Aorta (tissue), 5 donors: ENCODE results near the gene PRRT1. TPM values are rescaled to one million over a fixed set of nuclear protein-coding genes. Genes with fewer than 3 reads are reported as not detected.

Experiments used
- ATAC-seq: fragments of 200-7000 bp; cut with Tn5 transposase; one replicate; pipeline ENCODE4 v1.9.1; 2022; ENCODE audit warnings: moderate library complexity; ENCODE audit not compliant: low FRiP score
- DNase-seq, 2 donors: peaks; one replicate each; pipeline ENCODE4 v3.0.0-alpha.2; 2020
- H3K27ac ChIP-seq, 2 donors: one replicate each; pipeline ENCODE4 v1.5.1; 2013; ENCODE audit warnings: low read length in 2 of 2, mild to moderate bottlenecking in 2 of 2, moderate library complexity in 2 of 2, control low read depth in 1 of 2, inconsistent platforms in 1 of 2, low read depth in 1 of 2
- H3K27me3 ChIP-seq, 2 donors: one replicate each; pipeline ENCODE4 v1.6.1; 2013; ENCODE audit warnings: control low read depth in 1 of 2, low read length in 1 of 2, mild to moderate bottlenecking in 1 of 2, moderate library complexity in 1 of 2; ENCODE audit not compliant: insufficient read depth in 2 of 2, control insufficient read depth in 1 of 2
- H3K36me3 ChIP-seq, 2 donors: one replicate each; pipeline ENCODE4 v1.6.1; 2013; ENCODE audit warnings: control low read depth in 1 of 2, low read length in 1 of 2, mild to moderate bottlenecking in 1 of 2; ENCODE audit not compliant: insufficient read depth in 2 of 2, control insufficient read depth in 1 of 2
- H3K4me1 ChIP-seq, 2 donors: one replicate each; pipeline ENCODE4 v1.6.1; 2013; ENCODE audit warnings: low read length in 2 of 2, control low read depth in 1 of 2, mild to moderate bottlenecking in 1 of 2, moderate library complexity in 1 of 2; ENCODE audit not compliant: insufficient read depth in 2 of 2, control insufficient read depth in 1 of 2
- H3K4me3 ChIP-seq, 2 donors: one replicate each; pipeline ENCODE4 v1.5.1; 2013; ENCODE audit warnings: low read length in 2 of 2, control low read depth in 1 of 2, mild to moderate bottlenecking in 1 of 2
- H3K9me3 ChIP-seq: one replicate; pipeline ENCODE4 v1.6.1; 2013; ENCODE audit warnings: mild to moderate bottlenecking, low read length; ENCODE audit not compliant: control insufficient read depth
- WGBS, 2 donors: extraction: QIAGEN DNeasy Blood & Tissue Kit; methylation state at CpG; one replicate each; pipeline ENCODE4 v1.1.7; 2013; 5-methylcytosine and 5-hydroxymethylcytosine counted together
- intact Hi-C, 2 donors: fragments of 100-400 bp; cut with DNase I; formaldehyde crosslinking; loops; one replicate each; pipeline versions ENCODE4 v1.14.2 to v1.15.0; 2022
- polyA plus RNA-seq, 2 donors: library from polyadenylated mRNA; stranded (reverse); fragments of 200-250 nt; gene quantifications; one replicate each; pipeline ENCODE4 v1.2.3, GENCODE V29; 2013
- total RNA-seq, 2 donors: library from RNA; stranded (reverse); fragmentation: NEBNext Ultra II Directional; extraction: Animal tissue kit (Norgen Biotek cat#: 25700); gene quantifications; one replicate each; pipeline ENCODE4 v1.2.1, GENCODE V29; 2021
- donor health status: healthy with polysubstance abuse.
- donor health status: Bipolar disorder and iron deficiency.
- donor health status: DM: no; HTN: no; CAD: no.
- donor health status: DM: no; HTN: no; CAD: no.
- donor health status: DM: yes; HTN: yes; CAD: no.

PRRT1 gene
- total and polyA plus RNA-seq, 4 donors: 3.6 to 12.5 (median 5.8) TPM

DNA sequence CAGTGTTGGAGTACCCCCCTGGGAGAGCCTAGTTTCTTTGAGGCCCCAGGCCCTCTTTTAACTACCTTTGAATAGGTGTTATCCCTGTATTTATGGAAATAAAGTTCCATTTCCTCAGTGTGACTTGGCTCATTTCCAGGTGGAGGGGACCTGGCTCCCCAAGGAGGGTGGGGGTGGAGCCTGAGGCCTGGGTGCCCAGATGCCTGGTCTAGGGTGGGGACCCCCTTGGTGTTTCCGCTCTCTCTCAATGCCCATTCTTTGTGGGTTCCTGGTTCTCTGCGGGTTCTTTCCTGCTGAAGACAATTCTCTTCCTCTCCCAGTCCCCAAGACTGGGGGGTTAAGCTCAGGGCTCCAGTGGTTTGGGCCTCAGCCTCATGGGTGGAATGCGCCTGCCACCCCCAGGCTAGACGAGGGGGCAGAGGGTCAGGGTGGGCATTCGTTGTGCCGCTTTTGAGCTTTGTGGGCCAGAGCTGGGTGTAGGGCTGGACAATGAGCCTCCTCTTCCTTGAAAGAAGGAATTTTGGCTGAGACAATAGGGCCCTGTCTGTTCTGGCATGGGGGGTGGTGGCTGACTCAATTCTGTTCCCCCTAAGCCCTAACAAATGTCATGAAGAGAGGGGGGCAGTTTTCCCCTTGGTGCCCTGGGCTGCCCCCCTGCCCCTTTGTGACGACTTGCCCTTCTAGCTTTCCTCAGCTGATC, 12.0 kb upstream of the PRRT1 start:
- Histone ChIP-seq H3K27ac (no peak overlapping the region), H3K27me3 (no peaks in the 10 kb centered on the region), H3K9me3 (no peaks in the 10 kb centered on the region), H3K36me3 (peaks cover 0 to 4% of the 10 kb centered on the region in 2 donors), H3K4me1 (no peaks in the 10 kb centered on the region), H3K4me3 (no peak overlapping the region)
- 81 to 84% methylated on average over 7 of the region's 7 CpGs for WGBS, 2 donors
- ATAC-seq (no peak), DNase-seq (peak; percentile 17 to 35)
- intact Hi-C loops: no loop called here

DNA sequence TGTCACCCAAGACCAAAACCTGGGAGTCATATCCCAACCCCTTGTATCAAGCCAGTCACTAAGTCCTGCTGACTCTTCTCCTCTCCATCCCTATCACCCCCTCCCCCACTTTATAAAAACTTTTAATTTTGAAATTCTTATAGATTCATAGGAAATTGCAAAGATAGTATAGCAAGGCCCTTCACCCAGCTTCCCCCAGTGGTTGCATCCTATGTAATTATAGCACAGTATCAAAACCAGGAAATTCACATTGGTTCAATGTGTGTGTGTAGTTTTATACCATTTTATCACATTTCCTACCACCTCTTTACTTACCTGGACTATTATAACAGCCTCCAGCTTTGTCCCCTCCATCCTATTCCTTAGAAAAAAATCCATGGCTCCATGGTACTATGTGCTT, 6.3 kb upstream of the PRRT1 start:
- DNase-seq: no peak
- Histone ChIP-seq H3K27me3 (no peaks in the 10 kb centered on the region), H3K27ac (no peak overlapping the region), H3K36me3 (peaks cover 0 to 7% of the 10 kb centered on the region in 2 donors), H3K4me3 (no peak overlapping the region), H3K9me3 (no peaks in the 10 kb centered on the region), H3K4me1 (peaks cover 0 to 3% of the 10 kb centered on the region in 2 donors)
- intact Hi-C loops: no loop called here
- no peak for ATAC-seq

DNA sequence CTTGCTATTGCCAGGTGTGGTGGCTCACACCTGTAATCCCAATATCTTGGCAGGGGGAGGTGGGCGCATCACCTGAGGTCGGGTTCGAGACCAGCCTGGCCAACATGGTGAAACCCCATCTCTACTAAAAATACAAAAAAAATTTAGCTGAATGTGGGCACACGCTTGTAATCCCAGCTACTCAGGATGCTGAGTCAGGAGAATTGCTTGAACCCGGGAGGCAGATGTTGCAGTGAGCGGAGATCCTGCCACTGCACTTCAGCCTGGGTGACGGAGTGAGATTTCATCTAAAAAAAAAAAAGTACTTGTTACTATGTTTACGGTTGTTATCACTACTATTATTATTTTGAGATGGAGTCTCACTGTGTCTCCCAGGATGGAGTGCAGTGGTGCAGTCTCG, 5.2 kb upstream of the PRRT1 start:
- 84 to 89% methylated on average over 9 of the region's 9 CpGs for WGBS, 2 donors
- Histone ChIP-seq H3K9me3 (no peaks in the 10 kb centered on the region), H3K4me3 (no peak overlapping the region), H3K4me1 (peaks cover 0 to 3% of the 10 kb centered on the region in 2 donors), H3K27me3 (no peaks in the 10 kb centered on the region), H3K27ac (no peak overlapping the region), H3K36me3 (peaks cover 0 to 5% of the 10 kb centered on the region in 2 donors)
- DNase-seq (peak in 1 of 2 donors; percentile 3), ATAC-seq (no peak)
- intact Hi-C loops: no loop called here

GRCh38 chr6:32154514-32155161, 2.9 kb upstream of the PRRT1 start:
- Histone ChIP-seq H3K4me1 (peaks cover 0 to 3% of the 10 kb centered on the region in 2 donors), H3K36me3 (peaks cover 0 to 5% of the 10 kb centered on the region in 2 donors), H3K27ac (peak overlapping the region; percentile 17 to 78), H3K9me3 (no peaks in the 10 kb centered on the region), H3K27me3 (no peaks in the 10 kb centered on the region), H3K4me3 (peak overlapping the region; percentile 24 to 64)
- intact Hi-C loops: loop anchor here (1.0 to 2.0 kb wide), 4 partner anchors 22 to 36 kb away; partner anchors contain the start of genes AGPAT1 (in 1 of the 2) and FKBPL (in 1 of the 2)
- ATAC-seq (peak; percentile 75), DNase-seq (peak; percentile 80 to 85)
- 4 to 7% methylated on average over 33 to 34 of the region's 34 CpGs for WGBS, 2 donors

GRCh38 chr6:32153564-32154513, 2.1 kb upstream of the PRRT1 start, which contains the start of gene PPT2:
TSS of gene PPT2 (plus strand) at chr6:32154141. CDS start at chr6:32154595, 454 bp downstream.
- Histone ChIP-seq H3K4me1 (peaks cover 0 to 3% of the 10 kb centered on the region in 2 donors), H3K27me3 (no peaks in the 10 kb centered on the region), H3K36me3 (peaks cover 0 to 5% of the 10 kb centered on the region in 2 donors), H3K4me3 (peak within 1 kb of the TSS; percentile 64 to 73), H3K27ac (peak within 1 kb of the TSS; percentile 49 to 87), H3K9me3 (no peaks in the 10 kb centered on the region)
- ATAC-seq (peak; percentile 93), DNase-seq (peak; percentile 95 to 96)
- intact Hi-C loops: loop anchor here (1.0 to 2.0 kb wide), 4 partner anchors 23 to 35 kb away; partner anchors contain the start of genes AGPAT1 (in 1 of the 2) and FKBPL (in 1 of the 2)
- WGBS, 2 donors: 0% methylated on average over 52 of the region's 52 CpGs

GRCh38 chr6:32152769-32153563, 1.2 kb upstream of the PRRT1 start:
- peak; percentile 69 to 83 for DNase-seq
- peak overlapping the region; percentile 49 to 87 for H3K27ac ChIP-seq
- peak; percentile 60 for ATAC-seq
- H3K9me3 ChIP-seq: no peaks in the 10 kb centered on the region
- H3K4me3 ChIP-seq: peak overlapping the region; percentile 61 to 73
- no peaks in the 10 kb centered on the region for H3K27me3 ChIP-seq
- peaks cover 0 to 3% of the 10 kb centered on the region in 2 donors for H3K4me1 ChIP-seq
- H3K36me3 ChIP-seq: peaks cover 0 to 3% of the 10 kb centered on the region in 2 donors
- WGBS, 2 donors: 6 to 9% methylated on average over 35 of the region's 35 CpGs
- intact Hi-C loops: no loop called here

DNA sequence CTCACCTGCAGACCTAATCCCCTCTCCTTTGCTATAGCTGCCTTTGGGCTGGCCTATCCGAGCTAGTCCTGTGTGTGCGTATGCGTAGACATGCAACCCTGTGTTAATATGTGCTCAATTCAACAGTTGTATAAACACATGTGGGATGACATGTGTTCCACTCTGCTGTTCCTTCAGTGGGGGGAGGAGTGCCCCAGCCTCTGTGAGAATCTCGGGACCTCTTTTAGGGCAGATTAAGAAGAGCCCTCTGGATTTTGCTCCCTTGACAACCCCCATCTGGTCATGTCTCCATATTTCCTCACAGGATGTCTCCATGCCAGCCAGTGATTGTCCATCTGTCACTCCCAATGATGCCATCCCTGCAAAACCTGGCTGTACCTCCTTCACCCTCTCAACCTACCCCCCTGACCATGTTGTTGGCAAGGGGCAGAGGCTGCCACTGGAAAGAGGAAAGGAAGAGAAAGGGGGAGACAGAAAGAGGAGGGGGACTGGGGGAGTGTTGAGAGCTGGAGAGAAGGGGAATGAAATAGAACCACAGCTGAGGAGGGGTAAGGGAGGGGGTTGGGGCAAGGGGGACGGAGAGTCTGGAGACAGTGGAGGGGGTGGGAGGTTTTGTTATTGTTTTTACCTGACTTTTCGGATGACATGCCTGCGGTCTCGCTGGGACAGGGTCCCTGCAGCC, 417 bp downstream of the PRRT1 start:
- 15 to 17% methylated on average over 8 of the region's 8 CpGs for WGBS, 2 donors
- DNase-seq: peak in 1 of 2 donors; percentile 22
- peaks cover 0 to 3% of the 10 kb centered on the region in 2 donors for H3K4me1 ChIP-seq

More for the DNA sequence above, 417 bp downstream of the PRRT1 start:
- intact Hi-C loops: no loop called here
- no peak for ATAC-seq
- H3K27ac ChIP-seq: no peak overlapping the region
- peak overlapping the region; percentile 61 to 83 for H3K4me3 ChIP-seq
- no peaks in the 10 kb centered on the region for H3K9me3 ChIP-seq
- no peaks in the 10 kb centered on the region for H3K27me3 ChIP-seq
- no peaks in the 10 kb centered on the region for H3K36me3 ChIP-seq
